ENCODE data around the gene MAPRE2. TPM values are rescaled to one million over a fixed set of nuclear protein-coding genes. Genes with fewer than 3 reads are reported as not detected.

The MAPRE2 gene
- total RNA-seq, 1 donor from 2014 or later, result 14.8 TPM

- TF ChIP-seq CTCF (conservative IDR thresholded peaks at IDR 0.05; ENCODE audit: low read depth, low read length), result no peak
- peak overlapping the region; percentile 26 for H3K4me3 ChIP-seq (ENCODE audit: low read depth, low read length)
- no peak for DNase-seq (ENCODE audit: low read depth)
These were observed 10.8 kb upstream of the MAPRE2 start for GRCh38 chr18:35030277-35030989.

- TF ChIP-seq CTCF (conservative IDR thresholded peaks at IDR 0.05; ENCODE audit: low read depth, low read length), result no peak
- no peak for DNase-seq (ENCODE audit: low read depth)
These were observed 9.1 kb upstream of the MAPRE2 start for GRCh38 chr18:35032113-35032512.

GRCh38 chr18:35038029-35038428, 3.2 kb upstream of the MAPRE2 start:
- no peak for TF ChIP-seq CTCF (conservative IDR thresholded peaks at IDR 0.05; ENCODE audit: low read depth, low read length)
- no peak for DNase-seq (ENCODE audit: low read depth)
- H3K4me3 ChIP-seq (ENCODE audit: low read depth, low read length), result no peak overlapping the region

More at GRCh38 chr18:35032113-35032512, 9.1 kb upstream of the MAPRE2 start:
- no peak overlapping the region for H3K4me3 ChIP-seq (ENCODE audit: low read depth, low read length)

- DNase-seq (ENCODE audit: low read depth), result no peak
- no peak for TF ChIP-seq CTCF (conservative IDR thresholded peaks at IDR 0.05; ENCODE audit: low read depth, low read length)
- no peak overlapping the region for H3K4me3 ChIP-seq (ENCODE audit: low read depth, low read length)
These were observed 2.2 kb upstream of the MAPRE2 start for GRCh38 chr18:35038881-35039491.

GRCh38 chr18:35040638-35040987, 600 bp upstream of the MAPRE2 start:
- peak overlapping the region; percentile 95 for H3K4me3 ChIP-seq (ENCODE audit: low read depth, low read length)
- DNase-seq (ENCODE audit: low read depth), result no peak
- no peak for TF ChIP-seq CTCF (conservative IDR thresholded peaks at IDR 0.05; ENCODE audit: low read depth, low read length)

- TF ChIP-seq CTCF (conservative IDR thresholded peaks at IDR 0.05; ENCODE audit: low read depth, low read length), result no peak
- peak overlapping the region; percentile 95 for H3K4me3 ChIP-seq (ENCODE audit: low read depth, low read length)
- DNase-seq (ENCODE audit: low read depth), result no peak
These were observed 688 bp downstream of the MAPRE2 start for GRCh38 chr18:35041815-35042387.
